ENCODE measurements around the gene LRP1. TPM values are rescaled to one million over a fixed set of nuclear protein-coding genes. Genes with fewer than 3 reads are reported as not detected.

The LRP1 gene
- total and polyA plus RNA-seq, 4 donors: 36.8 to 992 (median 370) TPM

GRCh38 chr12:57146092-57146491 lies 17.8 kb downstream of the LRP1 start:
- Histone ChIP-seq H3K4me1 (ENCODE audit: control insufficient read depth in 1 of 2, insufficient read depth in 2 of 2, low read length in 2 of 2) (no peaks in the 10 kb centered on the region), H3K9me3 (ENCODE audit: control insufficient read depth, low read length) (no peaks in the 10 kb centered on the region), H3K27me3 (ENCODE audit: control insufficient read depth in 1 of 2, insufficient read depth in 2 of 2, low read length in 1 of 2) (no peaks in the 10 kb centered on the region), H3K36me3 (ENCODE audit: control insufficient read depth in 1 of 2, insufficient read depth in 2 of 2, low read length in 1 of 2) (peaks cover under 1 to 14% of the 10 kb centered on the region in 2 donors), H3K27ac (ENCODE audit: low read depth in 1 of 2, low read length in 2 of 2) (peak overlapping the region in 1 of 2 donors; percentile 9), H3K4me3 (ENCODE audit: low read length in 2 of 2) (no peak overlapping the region)
- DNase-seq (no peak), ATAC-seq (ENCODE audit: low FRiP score) (no peak)
- intact Hi-C loops (cut with DNase I): no loop called here
- WGBS, 2 donors: 34 to 47% methylated on average over 2 of the region's 2 CpGs

DNA sequence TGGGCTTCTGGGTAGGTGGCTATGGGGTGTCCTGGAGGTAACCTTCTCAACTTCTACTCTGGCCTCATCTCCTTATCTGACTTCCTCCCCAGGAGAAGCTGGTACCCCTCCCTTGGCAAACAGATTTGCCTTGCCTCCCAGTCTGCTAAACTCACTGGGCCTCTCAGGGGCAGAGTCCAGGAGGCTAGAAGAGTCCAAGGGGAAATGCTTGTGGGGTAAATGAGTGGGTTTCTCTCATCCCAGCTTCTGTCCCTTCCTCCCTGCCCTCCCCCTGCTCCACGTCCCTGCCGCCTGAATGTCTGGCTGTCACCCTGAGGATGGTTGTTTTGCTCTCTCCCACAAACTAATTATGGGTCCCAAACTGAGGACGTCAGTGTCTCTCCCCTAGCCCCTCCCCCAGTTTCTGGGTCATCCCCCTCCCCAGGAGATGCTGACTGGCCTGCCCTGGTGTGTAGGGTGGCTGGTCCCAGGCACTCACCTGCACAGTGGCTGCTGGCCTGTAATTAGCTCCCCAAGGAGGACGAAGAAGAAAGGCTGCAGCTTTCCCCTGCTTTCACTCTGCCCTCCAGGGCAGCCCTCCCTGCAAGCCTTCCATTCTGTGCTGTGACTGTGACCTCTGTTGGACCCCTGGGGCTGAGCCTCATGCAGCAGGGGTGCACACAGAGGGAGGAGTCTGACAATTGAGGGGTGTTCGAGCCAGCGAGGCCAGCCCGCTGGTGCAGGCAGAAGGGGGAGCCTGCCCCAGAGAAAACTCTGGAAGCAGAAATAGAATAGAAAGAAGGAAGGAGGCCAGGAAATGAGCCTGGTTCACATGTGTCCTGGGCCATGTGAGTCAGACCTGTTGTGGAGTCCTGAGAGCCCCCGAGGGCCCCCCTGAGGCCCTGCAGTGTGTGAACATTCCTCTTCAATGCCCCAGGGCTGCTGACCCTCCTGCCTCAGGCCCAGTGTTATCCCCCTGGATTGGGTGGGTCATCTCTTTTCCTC lies 19.0 kb downstream of the LRP1 start, which contains the start of gene LRP1-AS:
LRP1-AS (minus strand) TSS at position 659 of the 984 bp plus-strand sequence.
- DNase-seq (peak in 1 of 2 donors; percentile 75), ATAC-seq (ENCODE audit: low FRiP score) (peak; percentile 40)
- Histone ChIP-seq H3K9me3 (ENCODE audit: control insufficient read depth, low read length) (no peaks in the 10 kb centered on the region), H3K36me3 (ENCODE audit: control insufficient read depth in 1 of 2, insufficient read depth in 2 of 2, low read length in 1 of 2) (peaks cover 0 to 8% of the 10 kb centered on the region in 2 donors), H3K4me1 (ENCODE audit: control insufficient read depth in 1 of 2, insufficient read depth in 2 of 2, low read length in 2 of 2) (no peaks in the 10 kb centered on the region), H3K4me3 (ENCODE audit: low read length in 2 of 2) (no peak within 1 kb of the TSS), H3K27ac (ENCODE audit: low read depth in 1 of 2, low read length in 2 of 2) (peak within 1 kb of the TSS; percentile 4 to 15), H3K27me3 (ENCODE audit: control insufficient read depth in 1 of 2, insufficient read depth in 2 of 2, low read length in 1 of 2) (no peaks in the 10 kb centered on the region)
- 7 to 11% methylated on average over 8 of the region's 8 CpGs for WGBS, 2 donors
- intact Hi-C loops (cut with DNase I): no loop called here

GRCh38 chr12:57148469-57149244 lies 20.4 kb downstream of the LRP1 start:
- Histone ChIP-seq H3K4me3 (ENCODE audit: low read length in 2 of 2) (no peak overlapping the region), H3K9me3 (ENCODE audit: control insufficient read depth, low read length) (no peaks in the 10 kb centered on the region), H3K4me1 (ENCODE audit: control insufficient read depth in 1 of 2, insufficient read depth in 2 of 2, low read length in 2 of 2) (peaks cover 0 to 8% of the 10 kb centered on the region in 2 donors), H3K36me3 (ENCODE audit: control insufficient read depth in 1 of 2, insufficient read depth in 2 of 2, low read length in 1 of 2) (peaks cover 0 to 6% of the 10 kb centered on the region in 2 donors), H3K27me3 (ENCODE audit: control insufficient read depth in 1 of 2, insufficient read depth in 2 of 2, low read length in 1 of 2) (no peaks in the 10 kb centered on the region), H3K27ac (ENCODE audit: low read depth in 1 of 2, low read length in 2 of 2) (peak overlapping the region; percentile 43 to 68)
- intact Hi-C loops (cut with DNase I): loop anchor here in 1 of 2 donors (2.0 kb wide), 1 partner anchor 16 kb away; no protein-coding TSS in a partner anchor
- DNase-seq (peak in 1 of 2 donors; percentile 88), ATAC-seq (ENCODE audit: low FRiP score) (peak; percentile 68)
- WGBS, 2 donors: 10 to 16% methylated on average over 4 of the region's 4 CpGs

DNA sequence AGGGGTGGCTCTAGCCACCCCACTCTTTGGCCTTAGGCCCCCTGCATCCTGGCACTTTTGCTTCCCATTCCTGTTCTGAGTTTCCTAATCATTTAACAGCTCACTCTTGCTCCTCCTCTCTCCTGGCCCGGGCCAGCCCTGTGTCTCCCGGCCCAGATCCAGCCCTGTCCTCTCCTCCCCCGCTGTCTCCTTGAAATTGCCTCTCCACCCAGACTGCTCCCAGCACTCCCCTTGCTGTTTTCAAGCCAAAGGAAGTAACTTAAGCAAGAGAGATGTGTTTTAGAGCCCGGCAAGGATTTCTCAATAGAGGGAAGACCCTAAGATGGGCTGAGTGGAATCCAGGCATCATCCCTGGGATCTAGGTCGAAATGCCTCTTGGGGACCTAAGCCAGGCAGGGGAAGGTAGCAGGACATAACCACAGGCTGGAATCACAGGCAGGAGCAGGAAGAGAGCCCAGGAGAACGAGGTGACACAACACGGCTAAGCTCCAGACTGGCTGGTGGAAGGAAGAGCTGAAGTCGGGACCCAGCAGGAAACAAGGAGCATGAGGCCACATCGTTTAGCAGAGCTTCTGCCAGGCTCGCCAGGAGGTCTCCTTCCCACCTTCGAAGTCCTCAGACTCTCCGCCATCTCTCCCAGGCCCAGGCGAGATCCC lies 21.1 kb downstream of the LRP1 start:
- peak overlapping the region; percentile 43 to 68 for H3K27ac ChIP-seq (ENCODE audit: low read depth in 1 of 2, low read length in 2 of 2)
- peaks cover 0 to 8% of the 10 kb centered on the region in 2 donors for H3K4me1 ChIP-seq (ENCODE audit: control insufficient read depth in 1 of 2, insufficient read depth in 2 of 2, low read length in 2 of 2)
- intact Hi-C loops (cut with DNase I): loop anchor here in 1 of 2 donors (2.0 kb wide), 1 partner anchor 17 kb away; no protein-coding TSS in a partner anchor
- H3K36me3 ChIP-seq (ENCODE audit: control insufficient read depth in 1 of 2, insufficient read depth in 2 of 2, low read length in 1 of 2): peaks cover 0 to 9% of the 10 kb centered on the region in 2 donors
- no peaks in the 10 kb centered on the region for H3K9me3 ChIP-seq (ENCODE audit: control insufficient read depth, low read length)
- H3K27me3 ChIP-seq (ENCODE audit: control insufficient read depth in 1 of 2, insufficient read depth in 2 of 2, low read length in 1 of 2): no peaks in the 10 kb centered on the region
- H3K4me3 ChIP-seq (ENCODE audit: low read length in 2 of 2): no peak overlapping the region
- ATAC-seq (ENCODE audit: low FRiP score) (peak; percentile 82), DNase-seq (peak; percentile 88 to 90)
- WGBS, 2 donors: 29 to 31% methylated on average over 13 of the region's 13 CpGs

DNA sequence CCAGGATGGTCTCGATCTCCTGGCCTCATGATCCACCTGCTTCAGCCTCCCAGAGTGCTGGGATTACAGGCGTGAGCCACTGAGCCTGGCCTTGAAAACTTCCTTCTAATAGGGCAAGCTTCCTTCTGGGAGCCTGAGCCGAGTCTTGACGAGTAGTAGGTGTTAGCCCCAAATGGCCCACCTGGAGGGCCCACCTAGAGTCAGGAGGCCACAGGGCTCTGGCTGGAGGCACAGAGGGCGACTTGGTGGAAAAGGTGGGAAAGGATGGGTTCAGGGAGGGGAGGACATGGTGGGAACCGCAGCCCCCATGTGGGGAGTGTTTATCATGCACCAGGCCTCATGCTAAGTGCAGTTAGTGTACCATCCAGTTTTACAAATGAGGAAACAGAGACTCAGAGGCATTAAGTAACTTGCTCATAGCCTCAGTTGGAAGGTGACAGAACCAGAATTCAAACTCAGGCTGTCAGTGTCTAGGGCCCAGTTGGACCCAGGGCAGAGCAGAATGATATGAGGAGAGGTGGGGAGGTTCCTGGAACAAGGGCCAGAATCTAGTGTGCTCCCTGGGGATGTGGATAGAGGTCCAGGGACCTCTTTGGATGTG lies 22.2 kb downstream of the LRP1 start:
- Histone ChIP-seq H3K27ac (ENCODE audit: low read depth in 1 of 2, low read length in 2 of 2) (peak overlapping the region in 1 of 2 donors; percentile 91), H3K9me3 (ENCODE audit: control insufficient read depth, low read length) (no peaks in the 10 kb centered on the region), H3K4me1 (ENCODE audit: control insufficient read depth in 1 of 2, insufficient read depth in 2 of 2, low read length in 2 of 2) (peaks cover 0 to 8% of the 10 kb centered on the region in 2 donors), H3K36me3 (ENCODE audit: control insufficient read depth in 1 of 2, insufficient read depth in 2 of 2, low read length in 1 of 2) (peaks cover 0 to 4% of the 10 kb centered on the region in 2 donors), H3K27me3 (ENCODE audit: control insufficient read depth in 1 of 2, insufficient read depth in 2 of 2, low read length in 1 of 2) (no peaks in the 10 kb centered on the region), H3K4me3 (ENCODE audit: low read length in 2 of 2) (no peak overlapping the region)
- DNase-seq (no peak), ATAC-seq (ENCODE audit: low FRiP score) (no peak)
- 89 to 93% methylated on average over 6 of the region's 6 CpGs for WGBS, 2 donors
- intact Hi-C loops (cut with DNase I): no loop called here

GRCh38 chr12:57151741-57152630 lies 23.7 kb downstream of the LRP1 start:
- ATAC-seq (ENCODE audit: low FRiP score): no peak
- Histone ChIP-seq H3K9me3 (ENCODE audit: control insufficient read depth, low read length) (no peaks in the 10 kb centered on the region), H3K4me3 (ENCODE audit: low read length in 2 of 2) (no peak overlapping the region), H3K27me3 (ENCODE audit: control insufficient read depth in 1 of 2, insufficient read depth in 2 of 2, low read length in 1 of 2) (no peaks in the 10 kb centered on the region), H3K36me3 (ENCODE audit: control insufficient read depth in 1 of 2, insufficient read depth in 2 of 2, low read length in 1 of 2) (peaks cover 0 to 10% of the 10 kb centered on the region in 2 donors), H3K4me1 (ENCODE audit: control insufficient read depth in 1 of 2, insufficient read depth in 2 of 2, low read length in 2 of 2) (peaks cover 0 to 8% of the 10 kb centered on the region in 2 donors), H3K27ac (ENCODE audit: low read depth in 1 of 2, low read length in 2 of 2) (peak overlapping the region; percentile 54 to 91)
- intact Hi-C loops (cut with DNase I): loop anchor here in 1 of 2 donors (2.0 kb wide), 1 partner anchor 23 kb away; no protein-coding TSS in a partner anchor
- DNase-seq: peak in 1 of 2 donors; percentile 86
- 2 to 7% methylated on average over 17 of the region's 17 CpGs for WGBS, 2 donors

GRCh38 chr12:57152639-57153038 lies 24.4 kb downstream of the LRP1 start:
- H3K27ac ChIP-seq (ENCODE audit: low read depth in 1 of 2, low read length in 2 of 2): peak overlapping the region; percentile 54 to 91
- ATAC-seq (ENCODE audit: low FRiP score): peak; percentile 45
- no peak overlapping the region for H3K4me3 ChIP-seq (ENCODE audit: low read length in 2 of 2)
- H3K36me3 ChIP-seq (ENCODE audit: control insufficient read depth in 1 of 2, insufficient read depth in 2 of 2, low read length in 1 of 2): peaks cover 0 to 10% of the 10 kb centered on the region in 2 donors
- no peaks in the 10 kb centered on the region for H3K27me3 ChIP-seq (ENCODE audit: control insufficient read depth in 1 of 2, insufficient read depth in 2 of 2, low read length in 1 of 2)
- WGBS, 2 donors: 9 to 11% methylated on average over 4 of the region's 4 CpGs
- H3K9me3 ChIP-seq (ENCODE audit: control insufficient read depth, low read length): no peaks in the 10 kb centered on the region
- intact Hi-C loops (cut with DNase I): loop anchor here in 1 of 2 donors (2.0 kb wide), 1 partner anchor 22 kb away; no protein-coding TSS in a partner anchor
- H3K4me1 ChIP-seq (ENCODE audit: control insufficient read depth in 1 of 2, insufficient read depth in 2 of 2, low read length in 2 of 2): peaks cover 0 to 8% of the 10 kb centered on the region in 2 donors
- peak in 1 of 2 donors; percentile 82 for DNase-seq
